PFSK-1 (cell line): ENCODE measurements around the gene STX3.

ENCODE experiments used
- POLR2AphosphoS5 ChIP-seq: IDR thresholded peaks from 2 replicates; pipeline ENCODE4 v1.6.1; 2012; ENCODE audit warnings: low read depth, mild to moderate bottlenecking, control low read depth, low read length, moderate library complexity
- TAF1 ChIP-seq: IDR thresholded peaks from 2 replicates; pipeline ENCODE4 v1.6.1; 2012; ENCODE audit warnings: low read length, control low read depth, borderline replicate concordance; ENCODE audit not compliant: insufficient read depth
- TF ChIP-seq, protein P1 (sequence below), 2 experiments: IDR thresholded peaks; 2 replicates each; pipeline versions ENCODE4 v1.6.1 to v1.8.0; 2011 to 2012; ENCODE audit warnings: low read depth in 2 of 2, low read length in 2 of 2, control low read depth in 1 of 2, inconsistent platforms in 1 of 2, mild to moderate bottlenecking in 1 of 2, moderate library complexity in 1 of 2; ENCODE audit not compliant: insufficient read depth in 1 of 2

DNA sequence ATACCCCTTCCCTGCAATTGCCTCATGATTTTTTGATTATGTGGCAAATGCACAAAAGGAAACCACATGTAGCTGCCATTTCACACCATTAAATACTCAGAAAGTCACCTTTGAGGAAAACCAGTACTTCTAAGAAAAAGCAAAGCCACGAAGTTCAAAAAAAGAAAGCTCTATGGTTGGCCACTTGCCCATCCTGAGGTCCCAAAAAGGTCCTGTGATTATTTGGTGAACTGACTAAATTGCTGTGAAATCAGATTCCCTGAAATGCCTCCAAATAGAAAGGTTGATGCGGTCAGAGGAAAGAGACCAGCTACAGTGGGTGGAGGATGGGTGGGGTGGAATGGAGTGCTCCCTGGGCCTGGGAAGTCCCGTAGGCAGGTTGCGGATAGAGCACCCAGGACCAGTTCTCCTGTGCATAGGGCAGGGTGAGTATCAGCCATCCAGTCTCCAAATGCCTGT is 28.5 kb downstream of the STX3 start:
- TF ChIP-seq, protein P1, sequence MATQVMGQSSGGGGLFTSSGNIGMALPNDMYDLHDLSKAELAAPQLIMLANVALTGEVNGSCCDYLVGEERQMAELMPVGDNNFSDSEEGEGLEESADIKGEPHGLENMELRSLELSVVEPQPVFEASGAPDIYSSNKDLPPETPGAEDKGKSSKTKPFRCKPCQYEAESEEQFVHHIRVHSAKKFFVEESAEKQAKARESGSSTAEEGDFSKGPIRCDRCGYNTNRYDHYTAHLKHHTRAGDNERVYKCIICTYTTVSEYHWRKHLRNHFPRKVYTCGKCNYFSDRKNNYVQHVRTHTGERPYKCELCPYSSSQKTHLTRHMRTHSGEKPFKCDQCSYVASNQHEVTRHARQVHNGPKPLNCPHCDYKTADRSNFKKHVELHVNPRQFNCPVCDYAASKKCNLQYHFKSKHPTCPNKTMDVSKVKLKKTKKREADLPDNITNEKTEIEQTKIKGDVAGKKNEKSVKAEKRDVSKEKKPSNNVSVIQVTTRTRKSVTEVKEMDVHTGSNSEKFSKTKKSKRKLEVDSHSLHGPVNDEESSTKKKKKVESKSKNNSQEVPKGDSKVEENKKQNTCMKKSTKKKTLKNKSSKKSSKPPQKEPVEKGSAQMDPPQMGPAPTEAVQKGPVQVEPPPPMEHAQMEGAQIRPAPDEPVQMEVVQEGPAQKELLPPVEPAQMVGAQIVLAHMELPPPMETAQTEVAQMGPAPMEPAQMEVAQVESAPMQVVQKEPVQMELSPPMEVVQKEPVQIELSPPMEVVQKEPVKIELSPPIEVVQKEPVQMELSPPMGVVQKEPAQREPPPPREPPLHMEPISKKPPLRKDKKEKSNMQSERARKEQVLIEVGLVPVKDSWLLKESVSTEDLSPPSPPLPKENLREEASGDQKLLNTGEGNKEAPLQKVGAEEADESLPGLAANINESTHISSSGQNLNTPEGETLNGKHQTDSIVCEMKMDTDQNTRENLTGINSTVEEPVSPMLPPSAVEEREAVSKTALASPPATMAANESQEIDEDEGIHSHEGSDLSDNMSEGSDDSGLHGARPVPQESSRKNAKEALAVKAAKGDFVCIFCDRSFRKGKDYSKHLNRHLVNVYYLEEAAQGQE (IDR thresholded peaks at IDR 0.05; ENCODE audit: insufficient read depth in 1 of 2, low read depth in 2 of 2, low read length in 2 of 2), result no peak
- no peak for TF ChIP-seq POLR2AphosphoS5
- no peak for TF ChIP-seq TAF1
